ENCODE measurements around the gene E2F2. TPM values are rescaled to one million over a fixed set of nuclear protein-coding genes. Genes with fewer than 3 reads are reported as not detected.
"Not testable (repeated sequence)": the region's sequence is repeated elsewhere in the genome, so short reads cannot be mapped to it uniquely, and the experiment has no call there.

E2F2 gene
- polyA plus RNA-seq, 1 donor (not counting 4 experiments of a cell fraction or from before 2014, with no cell fraction given) = 0.05 TPM

GRCh38 chr1:23505851-23506250 lies 25.2 kb downstream of the E2F2 start:
- Histone ChIP-seq H3K27ac (ENCODE audit: control insufficient read depth, insufficient read depth, low read length) (no peak overlapping the region), H4K20me1 (ENCODE audit: control insufficient read depth, extremely low read depth, insufficient read depth, low read length) (no peaks in the 10 kb centered on the region)

DNA sequence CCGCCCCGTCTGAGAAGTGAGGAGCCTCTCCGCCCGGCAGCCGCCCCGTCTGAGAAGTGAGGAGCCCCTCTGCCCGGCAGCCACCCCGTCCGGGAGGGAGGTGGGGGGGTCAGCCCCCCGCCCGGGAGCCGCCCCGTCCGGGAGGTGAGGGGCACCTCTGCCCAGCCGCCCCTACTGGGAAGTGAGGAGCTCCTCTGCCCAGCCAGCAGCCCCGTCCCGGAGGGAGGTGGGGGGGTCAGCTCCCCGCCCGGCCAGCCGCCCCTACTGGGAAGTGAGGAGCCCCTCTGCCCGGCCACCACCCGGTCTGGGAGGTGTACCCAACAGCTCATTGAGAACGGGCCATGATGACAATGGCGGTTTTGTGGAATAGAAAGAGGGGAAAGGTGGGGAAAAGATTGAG lies 26.9 kb downstream of the E2F2 start:
- H3K4me2 ChIP-seq (ENCODE audit: control insufficient read depth, extremely low read depth, insufficient read depth, low read depth, low read length); H2AFZ ChIP-seq (ENCODE audit: control insufficient read depth, low read length); FAIRE-seq; H4K20me1 ChIP-seq (ENCODE audit: control insufficient read depth, extremely low read depth, insufficient read depth, low read length); H3K9me1 ChIP-seq (ENCODE audit: control insufficient read depth, extremely low read depth, insufficient read depth, low read length); H3K4me3 ChIP-seq (ENCODE audit: control insufficient read depth in 2 of 3, extremely low read depth in 1 of 3, insufficient read depth in 2 of 3, low read depth in 1 of 3, low read length in 3 of 3); DNase-seq (ENCODE audit: low read depth, low spot score); H3K79me2 ChIP-seq (ENCODE audit: control insufficient read depth, insufficient read depth, low read length); H3K36me3 ChIP-seq (ENCODE audit: control insufficient read depth in 2 of 2, extremely low read depth in 1 of 2, insufficient read depth in 2 of 2, low read length in 2 of 2); H3K27me3 ChIP-seq (ENCODE audit: control insufficient read depth, extremely low read depth, insufficient read depth, low read length); H3K27ac ChIP-seq (ENCODE audit: control insufficient read depth, insufficient read depth, low read length); H3K4me1 ChIP-seq (ENCODE audit: control insufficient read depth, extremely low read depth, insufficient read depth, low read length); H3K9ac ChIP-seq (ENCODE audit: control insufficient read depth, extremely low read depth, insufficient read depth, low read length); dilution Hi-C loops (cut with MboI; ENCODE audit: extremely low pct_ligation_motif_present, low sequenced_read_pairs); H3K9me3 ChIP-seq (ENCODE audit: control insufficient read depth, low read depth, low read length): not testable (repeated sequence)

More at GRCh38 chr1:23505851-23506250, 25.2 kb downstream of the E2F2 start:
- Histone ChIP-seq H3K27me3 (ENCODE audit: control insufficient read depth, extremely low read depth, insufficient read depth, low read length) (no peaks in the 10 kb centered on the region), H3K4me3 (ENCODE audit: control insufficient read depth in 2 of 3, extremely low read depth in 1 of 3, insufficient read depth in 2 of 3, low read depth in 1 of 3, low read length in 3 of 3) (no peak overlapping the region), H2AFZ (ENCODE audit: control insufficient read depth, low read length) (no peak overlapping the region), H3K9ac (ENCODE audit: control insufficient read depth, extremely low read depth, insufficient read depth, low read length) (no peak overlapping the region), H3K79me2 (ENCODE audit: control insufficient read depth, insufficient read depth, low read length) (no peaks in the 10 kb centered on the region), H3K36me3 (ENCODE audit: control insufficient read depth in 2 of 2, extremely low read depth in 1 of 2, insufficient read depth in 2 of 2, low read length in 2 of 2) (no peaks in the 10 kb centered on the region), H3K9me3 (ENCODE audit: control insufficient read depth, low read depth, low read length) (no peaks in the 10 kb centered on the region), H3K9me1 (ENCODE audit: control insufficient read depth, extremely low read depth, insufficient read depth, low read length) (no peaks in the 10 kb centered on the region), H3K4me1 (ENCODE audit: control insufficient read depth, extremely low read depth, insufficient read depth, low read length) (no peaks in the 10 kb centered on the region), H3K4me2 (ENCODE audit: control insufficient read depth, extremely low read depth, insufficient read depth, low read depth, low read length) (no peak overlapping the region)
- DNase-seq (ENCODE audit: low read depth, low spot score) (no peak), FAIRE-seq (no peak)
- dilution Hi-C loops (cut with MboI; ENCODE audit: extremely low pct_ligation_motif_present, low sequenced_read_pairs) = no loop called here
- TF ChIP-seq CTCF (optimal IDR thresholded peaks at IDR 0.05 in 1 of 3, IDR thresholded peaks at IDR 0.05 in 1 of 3, conservative IDR thresholded peaks at IDR 0.05 in 1 of 3; ENCODE audit: extremely low read depth in 1 of 3, insufficient read depth in 2 of 3, low read length in 3 of 3) = no peak
- no peak for TF ChIP-seq EZH2 (IDR thresholded peaks at IDR 0.05; ENCODE audit: low read length)

DNA sequence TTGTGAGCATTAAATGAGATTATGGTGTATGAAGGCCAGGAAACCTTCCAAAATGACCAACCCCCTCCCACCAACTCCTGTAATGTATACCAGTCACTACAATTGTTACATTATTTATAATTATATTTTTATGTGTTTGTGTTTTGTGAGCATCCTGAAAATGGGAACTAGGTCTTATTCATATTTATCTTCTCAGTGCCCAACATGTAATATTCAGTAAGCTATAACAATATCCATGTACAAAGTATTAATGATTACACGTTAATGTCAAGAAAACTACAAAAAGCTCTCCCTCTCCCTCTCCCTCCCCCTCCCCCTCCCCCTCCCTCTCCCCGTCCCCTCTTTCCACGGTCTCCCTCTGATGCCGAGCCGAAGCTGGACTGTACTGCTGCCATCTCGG lies 28.1 kb downstream of the E2F2 start:
- FAIRE-seq = no peak
- no peak overlapping the region for H2AFZ ChIP-seq (ENCODE audit: control insufficient read depth, low read length)
- dilution Hi-C loops (cut with MboI; ENCODE audit: extremely low pct_ligation_motif_present, low sequenced_read_pairs) = no loop called here

More for the DNA sequence above, 28.1 kb downstream of the E2F2 start:
- Histone ChIP-seq H3K79me2 (ENCODE audit: control insufficient read depth, insufficient read depth, low read length) (no peaks in the 10 kb centered on the region), H3K9me3 (ENCODE audit: control insufficient read depth, low read depth, low read length) (no peaks in the 10 kb centered on the region), H3K4me1 (ENCODE audit: control insufficient read depth, extremely low read depth, insufficient read depth, low read length) (no peaks in the 10 kb centered on the region), H3K27me3 (ENCODE audit: control insufficient read depth, extremely low read depth, insufficient read depth, low read length) (no peaks in the 10 kb centered on the region), H3K9me1 (ENCODE audit: control insufficient read depth, extremely low read depth, insufficient read depth, low read length) (no peaks in the 10 kb centered on the region), H3K4me3 (ENCODE audit: control insufficient read depth in 2 of 3, extremely low read depth in 1 of 3, insufficient read depth in 2 of 3, low read depth in 1 of 3, low read length in 3 of 3) (no peak overlapping the region), H4K20me1 (ENCODE audit: control insufficient read depth, extremely low read depth, insufficient read depth, low read length) (no peaks in the 10 kb centered on the region), H3K27ac (ENCODE audit: control insufficient read depth, insufficient read depth, low read length) (no peak overlapping the region), H3K36me3 (ENCODE audit: control insufficient read depth in 2 of 2, extremely low read depth in 1 of 2, insufficient read depth in 2 of 2, low read length in 2 of 2) (no peaks in the 10 kb centered on the region), H3K4me2 (ENCODE audit: control insufficient read depth, extremely low read depth, insufficient read depth, low read depth, low read length) (no peak overlapping the region), H3K9ac (ENCODE audit: control insufficient read depth, extremely low read depth, insufficient read depth, low read length) (no peak overlapping the region)
- DNase-seq (ENCODE audit: low read depth, low spot score) = no peak
- TF ChIP-seq EZH2 (IDR thresholded peaks at IDR 0.05; ENCODE audit: low read length) = no peak
- TF ChIP-seq CTCF (optimal IDR thresholded peaks at IDR 0.05 in 1 of 3, IDR thresholded peaks at IDR 0.05 in 1 of 3, conservative IDR thresholded peaks at IDR 0.05 in 1 of 3; ENCODE audit: extremely low read depth in 1 of 3, insufficient read depth in 2 of 3, low read length in 3 of 3) = no peak

Data from keratinocyte (primary cell).